Measurements from ENCODE around the gene CAMK2D.

Gene CAMK2D

DNA sequence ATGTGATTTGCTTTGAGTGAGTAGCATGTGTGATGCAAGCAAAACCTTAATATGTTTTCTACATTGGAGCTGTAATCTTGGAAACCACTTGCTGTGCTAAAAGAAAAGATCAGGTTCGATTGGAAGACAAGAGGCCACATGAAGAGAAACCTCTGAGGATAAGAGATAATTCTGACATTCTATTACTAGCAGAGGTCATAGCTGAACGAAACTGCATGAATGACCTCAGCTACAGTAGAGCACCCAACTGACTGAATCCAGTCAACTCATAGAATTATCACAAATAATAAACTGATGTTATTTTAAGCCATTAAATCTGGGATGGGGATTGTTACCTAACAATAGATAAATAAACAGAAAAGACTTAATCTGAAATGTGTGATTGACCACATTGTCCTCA, 147.1 kb downstream of the CAMK2D start:
- no peak for DNase-seq (ENCODE audit: low read depth)
- no peak overlapping the region for H3K4me3 ChIP-seq (ENCODE audit: low read length)
- TF ChIP-seq CTCF (conservative IDR thresholded peaks at IDR 0.05; ENCODE audit: low read depth, low read length): no peak

GRCh38 chr4:113613503-113613902, 148.0 kb downstream of the CAMK2D start:
- no peak for DNase-seq (ENCODE audit: low read depth)
- TF ChIP-seq CTCF (conservative IDR thresholded peaks at IDR 0.05; ENCODE audit: low read depth, low read length): no peak

GRCh38 chr4:113610537-113610936, 151.0 kb downstream of the CAMK2D start:
- DNase-seq (ENCODE audit: low read depth): no peak
- no peak overlapping the region for H3K4me3 ChIP-seq (ENCODE audit: low read length)
- no peak for TF ChIP-seq CTCF (conservative IDR thresholded peaks at IDR 0.05; ENCODE audit: low read depth, low read length)

More at GRCh38 chr4:113613503-113613902, 148.0 kb downstream of the CAMK2D start:
- no peak overlapping the region for H3K4me3 ChIP-seq (ENCODE audit: low read length)

GRCh38 chr4:113607998-113608397, 153.5 kb downstream of the CAMK2D start:
- no peak overlapping the region for H3K4me3 ChIP-seq (ENCODE audit: low read length)
- no peak for TF ChIP-seq CTCF (conservative IDR thresholded peaks at IDR 0.05; ENCODE audit: low read depth, low read length)
- no peak for DNase-seq (ENCODE audit: low read depth)

GRCh38 chr4:113607147-113607720, 154.3 kb downstream of the CAMK2D start:
- no peak for TF ChIP-seq CTCF (conservative IDR thresholded peaks at IDR 0.05; ENCODE audit: low read depth, low read length)
- H3K4me3 ChIP-seq (ENCODE audit: low read length): no peak overlapping the region

DNA sequence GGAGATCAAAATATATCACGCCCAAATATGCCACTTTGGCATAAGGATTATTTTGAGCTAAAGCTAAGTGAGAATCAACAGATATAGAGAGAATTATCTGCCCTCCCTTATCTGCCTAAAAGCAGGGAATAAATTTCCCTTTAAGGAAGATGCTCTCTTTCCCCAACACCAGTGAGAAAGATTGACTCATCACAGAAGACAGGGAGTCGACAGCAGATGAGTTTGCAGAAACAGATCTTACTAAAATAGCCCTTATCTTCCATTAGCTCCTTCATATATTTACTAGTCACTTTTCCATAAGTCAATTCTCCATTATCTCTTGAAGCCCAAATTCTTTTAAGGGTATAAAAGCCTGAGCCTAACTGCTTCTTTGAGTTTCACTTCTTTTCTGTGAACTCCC, 156.6 kb downstream of the CAMK2D start:
- no peak for DNase-seq (ENCODE audit: low read depth)
- H3K4me3 ChIP-seq (ENCODE audit: low read length): no peak overlapping the region
- no peak for TF ChIP-seq CTCF (conservative IDR thresholded peaks at IDR 0.05; ENCODE audit: low read depth, low read length)

More at GRCh38 chr4:113607147-113607720, 154.3 kb downstream of the CAMK2D start:
- DNase-seq (ENCODE audit: low read depth): no peak

- DNase-seq (ENCODE audit: low read depth): no peak
- no peak for TF ChIP-seq CTCF (conservative IDR thresholded peaks at IDR 0.05; ENCODE audit: low read depth, low read length)
- no peak overlapping the region for H3K4me3 ChIP-seq (ENCODE audit: low read length)
Observed at GRCh38 chr4:113603911-113604310, 157.6 kb downstream of the CAMK2D start.
